HG03469 (cell line): ENCODE data around the gene KLC3.

Experiments used
- ATAC-seq: cut with Tn5 transposase; IDR thresholded peaks from one replicate; pipeline ENCODE4 v1.9.1; 2021; ENCODE audit warnings: mild to moderate bottlenecking, moderate library complexity, moderate number of reproducible peaks; ENCODE audit not compliant: unreplicated experiment

The KLC3 gene

DNA sequence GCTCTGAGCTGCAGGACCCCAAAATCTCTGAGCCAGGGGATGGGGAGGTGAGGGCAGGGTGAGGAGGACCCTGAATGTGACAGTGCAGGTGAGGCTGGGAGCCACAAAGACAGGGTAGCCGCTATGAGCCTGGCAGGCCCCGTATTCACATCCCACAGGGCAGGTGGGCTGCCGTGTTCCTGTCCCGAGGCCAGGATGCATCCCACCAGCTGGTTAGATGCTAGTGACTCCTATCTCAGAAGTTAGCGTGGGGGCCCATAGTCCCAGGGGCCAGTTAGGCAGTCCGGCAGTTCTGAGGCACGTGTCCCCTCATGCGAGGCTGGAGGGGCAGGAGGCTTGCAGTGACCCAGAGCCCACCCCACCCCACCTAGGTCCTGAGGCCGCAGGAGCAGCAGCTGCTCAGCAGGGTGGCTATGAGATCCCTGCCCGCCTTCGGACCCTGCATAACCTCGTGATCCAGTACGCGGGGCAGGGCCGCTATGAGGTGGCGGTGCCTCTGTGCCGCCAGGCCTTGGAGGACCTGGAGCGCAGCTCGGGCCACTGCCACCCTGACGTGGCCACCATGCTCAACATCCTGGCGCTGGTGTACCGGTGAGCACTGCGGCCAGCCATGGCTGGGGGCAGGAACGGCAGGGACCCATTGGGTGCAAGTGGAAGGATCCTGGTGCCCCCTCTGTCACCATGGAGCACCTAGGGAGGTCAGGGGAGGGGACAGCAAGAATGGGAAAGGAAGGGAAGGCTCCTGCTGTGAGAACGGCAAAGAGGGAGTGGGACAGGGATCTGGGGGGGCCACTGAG, 7.2 kb downstream of the KLC3 start:
- ATAC-seq: no peak

DNA sequence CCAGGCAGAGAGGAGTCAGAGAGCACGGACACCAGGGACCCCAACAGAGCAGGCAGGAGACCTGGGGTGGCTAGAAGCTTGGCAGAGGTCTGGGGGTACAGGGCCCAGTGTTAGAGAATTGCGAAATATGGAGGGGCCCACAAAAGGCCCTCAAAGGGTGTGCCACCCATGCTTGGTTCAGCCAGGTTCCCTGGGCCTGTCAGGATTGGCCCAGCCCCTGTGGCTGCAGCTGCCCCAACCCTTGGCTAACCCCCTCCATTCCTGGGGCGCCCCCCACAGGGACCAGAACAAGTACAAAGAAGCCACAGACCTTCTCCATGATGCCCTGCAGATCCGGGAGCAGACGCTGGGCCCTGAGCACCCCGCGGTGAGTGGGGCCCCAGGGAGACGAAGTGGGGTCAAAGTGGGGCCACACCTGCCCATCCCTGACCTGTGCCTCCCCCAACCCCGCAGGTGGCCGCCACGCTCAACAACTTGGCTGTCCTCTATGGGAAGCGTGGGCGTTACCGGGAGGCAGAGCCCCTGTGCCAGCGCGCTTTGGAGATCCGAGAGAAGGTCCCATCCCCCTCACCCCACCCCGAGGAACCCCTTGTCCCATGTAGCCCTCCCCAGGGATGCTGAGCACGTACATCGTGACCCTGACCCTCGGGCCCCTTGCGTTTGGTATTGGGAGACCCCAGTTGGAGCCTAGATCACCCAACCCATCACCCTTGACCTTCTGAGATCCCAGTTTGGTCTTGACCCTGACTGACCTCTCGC, 8.0 kb downstream of the KLC3 start:
- no peak for ATAC-seq

DNA sequence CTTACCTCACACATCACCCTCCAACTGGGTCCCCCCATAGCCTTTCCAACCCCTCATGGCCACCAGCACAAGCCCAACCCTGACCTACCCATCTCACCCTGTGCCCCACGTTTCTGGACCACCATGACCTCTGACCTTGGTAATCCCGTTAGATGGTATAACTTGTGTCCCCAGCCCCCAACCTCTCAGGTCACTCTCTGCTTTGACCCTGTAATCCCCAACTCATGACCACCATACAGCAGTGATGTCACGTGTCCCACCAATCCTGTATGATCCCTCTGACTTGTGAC, 8.5 kb downstream of the KLC3 start:
- ATAC-seq: no peak

DNA sequence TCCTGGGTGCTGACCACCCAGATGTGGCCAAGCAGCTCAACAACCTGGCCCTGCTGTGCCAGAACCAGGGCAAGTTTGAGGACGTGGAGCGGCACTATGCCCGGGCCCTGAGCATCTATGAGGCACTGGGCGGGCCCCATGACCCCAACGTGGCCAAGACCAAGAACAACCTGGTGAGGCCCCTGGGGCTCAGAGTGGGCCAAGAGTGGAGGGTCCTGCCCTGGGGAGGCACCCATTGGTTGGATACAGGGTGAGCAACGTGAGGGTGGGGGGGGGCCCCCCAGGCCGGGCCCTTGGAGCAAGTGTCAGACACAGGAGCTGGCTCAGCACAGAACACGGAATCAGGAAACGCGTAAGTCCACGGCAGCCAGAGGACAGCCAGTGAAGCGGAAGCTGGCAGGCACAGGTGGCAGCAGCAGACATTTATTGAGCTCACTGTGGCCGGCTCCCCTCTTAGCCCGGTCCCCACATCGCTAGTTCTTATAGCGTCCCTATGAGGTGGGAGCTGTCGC, 8.9 kb downstream of the KLC3 start:
- no peak for ATAC-seq

DNA sequence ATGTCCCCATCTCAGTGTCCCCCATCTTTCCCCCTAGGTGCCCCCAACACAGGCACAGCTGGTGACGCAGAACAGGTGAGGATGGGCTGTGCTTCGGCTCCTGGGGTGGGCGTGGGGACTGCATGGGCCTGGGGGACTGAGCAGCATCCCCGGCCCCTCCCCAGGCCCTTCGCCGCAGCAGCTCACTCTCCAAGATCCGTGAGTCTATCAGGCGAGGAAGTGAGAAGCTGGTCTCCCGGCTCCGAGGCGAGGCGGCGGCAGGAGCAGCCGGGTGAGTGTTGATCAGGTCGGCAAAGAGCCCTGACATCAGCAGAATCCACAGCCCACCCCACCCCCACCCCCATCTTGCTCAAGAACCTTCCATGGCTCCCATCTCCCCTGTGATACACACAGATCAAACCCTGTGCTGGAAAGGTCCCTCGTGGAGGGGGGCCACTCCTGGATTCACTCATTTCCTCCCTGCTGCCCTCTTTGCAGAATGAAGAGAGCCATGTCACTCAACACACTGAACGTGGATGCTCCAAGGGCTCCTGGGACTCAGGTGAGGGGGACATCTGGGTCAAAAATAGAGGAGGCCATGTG, 10.0 kb downstream of the KLC3 start:
- no peak for ATAC-seq

DNA sequence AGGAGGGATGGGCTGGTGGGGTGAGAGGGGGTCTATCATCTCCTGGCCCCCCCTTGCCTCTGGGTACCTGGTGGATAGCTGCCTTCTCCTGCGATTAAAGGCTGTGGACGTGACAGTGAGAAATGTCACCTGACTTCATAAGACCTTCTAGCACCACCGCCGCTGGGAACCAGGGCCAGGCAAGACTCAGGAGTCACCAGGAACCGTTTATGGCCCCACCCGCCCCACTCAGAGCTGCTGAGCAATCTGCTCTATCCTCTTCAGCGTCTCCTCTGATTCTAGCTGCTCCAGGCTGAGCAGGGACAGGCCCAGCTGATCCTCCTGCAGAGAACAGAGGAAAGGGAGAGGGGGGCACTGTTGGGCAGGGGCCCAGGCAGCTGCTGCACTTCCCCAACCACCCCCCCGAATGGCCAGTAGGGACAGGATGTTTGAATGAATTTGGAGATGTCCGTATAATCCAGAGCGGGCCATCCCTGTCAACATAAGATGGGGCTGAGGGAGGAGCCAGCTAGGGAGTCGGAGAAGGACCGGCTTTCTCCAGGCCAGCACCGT, 10.9 kb downstream of the KLC3 start:
- ATAC-seq: no peak

DNA sequence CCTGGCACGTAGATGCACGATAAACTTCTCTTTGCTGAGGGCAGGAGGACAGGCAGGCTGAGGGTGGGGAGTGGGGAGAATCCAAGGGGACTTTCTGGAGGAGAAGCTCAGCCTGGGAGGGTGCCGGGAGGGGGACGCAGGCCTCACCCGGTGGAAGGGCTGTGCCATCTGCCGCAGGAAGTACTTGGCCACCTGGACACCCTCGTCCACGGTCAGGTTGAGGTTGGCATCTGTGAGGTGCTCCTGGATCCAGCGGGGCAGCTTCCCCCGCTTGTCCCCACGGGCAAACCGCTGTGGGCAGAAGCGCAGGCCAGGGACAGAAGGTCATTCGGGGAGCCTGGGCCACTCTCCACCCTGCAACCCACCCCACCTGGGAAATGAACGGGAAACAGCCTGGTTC, 11.5 kb downstream of the KLC3 start:
- no peak for ATAC-seq

DNA sequence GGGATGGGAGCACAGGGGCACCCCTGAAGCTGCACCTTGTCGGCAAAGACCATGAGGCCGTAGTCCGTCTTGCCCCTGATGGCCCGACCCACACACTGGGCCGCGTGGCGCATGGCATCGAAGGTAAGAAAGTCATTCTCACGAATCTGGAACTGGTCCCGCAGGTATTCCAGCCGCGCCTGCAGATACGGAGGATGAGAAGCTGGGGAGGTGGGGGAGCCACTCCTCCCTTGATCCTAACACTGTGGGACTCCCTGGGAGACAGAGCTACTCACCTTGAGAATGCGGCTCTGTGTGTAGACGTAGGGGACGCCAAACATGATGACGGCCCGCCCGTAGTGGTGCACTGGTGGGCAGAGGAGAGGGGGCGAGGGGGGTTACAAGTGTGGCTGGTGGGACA, 11.9 kb downstream of the KLC3 start:
- ATAC-seq: no peak

DNA sequence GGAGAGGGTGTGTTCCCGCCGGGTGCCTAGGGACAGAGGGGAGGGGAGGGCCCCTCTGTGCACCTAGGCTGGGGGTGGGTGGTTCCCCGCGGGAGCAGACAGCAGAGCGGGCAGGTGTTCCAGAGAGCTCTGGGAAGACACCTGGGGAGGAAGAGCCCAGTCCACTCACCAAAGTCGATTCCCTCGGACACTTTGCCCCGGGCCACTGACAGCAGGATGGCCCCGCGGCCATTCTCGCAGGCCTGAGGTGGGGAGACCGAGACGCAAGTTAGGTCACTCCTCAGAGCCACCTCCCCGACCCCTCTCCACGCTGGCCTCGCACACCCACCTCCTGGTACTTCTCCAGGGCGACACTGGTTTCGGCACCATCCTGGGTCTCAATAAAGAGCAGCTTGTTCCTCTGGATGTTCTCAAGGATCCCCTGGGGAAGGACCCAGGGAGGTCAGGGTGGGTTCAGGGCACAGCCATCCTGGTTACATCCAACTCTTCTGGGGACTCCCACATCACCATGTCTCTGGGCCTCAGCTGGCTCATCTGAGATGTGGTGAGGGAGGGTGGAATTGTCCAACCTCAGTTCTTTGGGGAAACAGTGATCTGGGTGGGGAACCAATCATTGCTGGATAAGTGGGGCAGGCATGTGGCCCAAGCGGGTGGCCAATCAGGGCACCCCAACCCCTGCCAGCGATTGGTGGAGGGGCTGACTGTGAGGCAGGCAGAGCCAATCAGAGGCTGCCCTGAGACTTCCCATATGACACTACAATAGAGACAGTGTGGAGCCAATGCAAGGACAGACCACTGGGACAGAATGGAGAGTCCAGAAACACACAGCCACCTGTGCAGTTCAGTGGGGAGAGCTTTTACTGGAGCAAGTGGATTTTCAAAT, 12.6 kb downstream of the KLC3 start:
- no peak for ATAC-seq

DNA sequence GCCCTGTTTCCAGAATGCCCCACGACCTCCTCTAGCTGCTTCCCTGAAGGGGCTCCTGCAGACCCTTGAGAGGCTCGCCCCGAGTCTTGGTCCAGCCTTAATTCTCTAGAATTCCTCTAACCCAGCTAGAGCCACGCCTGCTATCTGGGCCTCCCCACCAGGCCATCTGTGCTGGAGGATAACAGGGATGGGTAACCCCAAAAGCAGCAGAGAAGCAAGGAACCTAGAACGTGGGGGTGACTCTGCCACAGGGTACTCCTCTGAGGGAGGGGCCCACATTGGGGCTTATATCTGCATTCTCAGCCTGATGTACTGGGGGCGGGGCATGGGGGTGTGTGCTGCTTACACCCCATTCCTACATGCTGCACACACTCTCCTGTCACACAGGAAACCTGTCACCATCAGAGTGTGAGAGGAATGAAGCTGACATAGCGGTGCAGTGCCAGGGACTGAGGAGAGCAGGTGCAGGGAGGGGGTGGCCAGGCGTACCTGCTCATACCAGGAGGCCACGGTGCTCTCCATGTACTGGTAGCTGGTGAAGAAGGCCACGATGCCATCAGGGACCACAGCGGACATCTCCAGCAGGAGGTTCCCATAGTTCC, 13.8 kb downstream of the KLC3 start:
- ATAC-seq: no peak

DNA sequence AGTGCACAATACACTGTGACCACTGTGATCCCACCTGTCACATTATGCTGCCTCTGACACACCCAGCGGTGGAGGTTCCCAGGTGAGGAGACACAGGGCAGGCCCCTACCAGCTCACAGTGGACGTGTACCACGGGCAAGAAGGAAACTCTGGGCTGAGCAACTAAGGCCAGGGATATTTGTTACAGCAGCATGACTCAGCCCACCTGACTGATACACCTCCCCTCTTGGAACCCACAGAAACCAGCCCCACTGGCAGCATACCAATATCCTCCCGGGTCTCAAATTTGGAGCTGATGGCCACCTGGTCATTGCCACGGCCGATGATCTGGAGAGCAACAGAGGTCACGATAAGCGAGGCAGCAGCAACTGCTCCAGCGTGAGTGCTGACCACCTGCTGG, 14.9 kb downstream of the KLC3 start:
- ATAC-seq: no peak

DNA sequence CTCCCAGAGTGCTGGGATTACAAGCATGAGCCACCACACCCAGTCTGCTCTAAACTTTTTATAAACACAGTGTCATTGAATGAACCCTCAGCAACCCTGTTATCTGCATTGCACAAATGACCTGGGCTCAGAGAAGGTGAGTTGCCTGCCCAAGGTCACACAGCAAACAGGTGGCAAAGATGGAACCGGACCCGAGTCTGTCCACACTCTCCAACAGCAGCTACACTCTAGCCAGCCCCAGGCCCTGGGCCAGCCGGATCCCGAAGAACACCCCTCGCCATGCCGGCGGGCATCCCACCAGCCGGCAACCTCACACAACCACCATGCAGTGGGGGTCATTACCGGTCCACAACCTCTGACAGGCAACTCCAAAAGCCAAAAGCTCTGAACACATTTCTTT, 15.4 kb downstream of the KLC3 start:
- ATAC-seq: no peak

DNA sequence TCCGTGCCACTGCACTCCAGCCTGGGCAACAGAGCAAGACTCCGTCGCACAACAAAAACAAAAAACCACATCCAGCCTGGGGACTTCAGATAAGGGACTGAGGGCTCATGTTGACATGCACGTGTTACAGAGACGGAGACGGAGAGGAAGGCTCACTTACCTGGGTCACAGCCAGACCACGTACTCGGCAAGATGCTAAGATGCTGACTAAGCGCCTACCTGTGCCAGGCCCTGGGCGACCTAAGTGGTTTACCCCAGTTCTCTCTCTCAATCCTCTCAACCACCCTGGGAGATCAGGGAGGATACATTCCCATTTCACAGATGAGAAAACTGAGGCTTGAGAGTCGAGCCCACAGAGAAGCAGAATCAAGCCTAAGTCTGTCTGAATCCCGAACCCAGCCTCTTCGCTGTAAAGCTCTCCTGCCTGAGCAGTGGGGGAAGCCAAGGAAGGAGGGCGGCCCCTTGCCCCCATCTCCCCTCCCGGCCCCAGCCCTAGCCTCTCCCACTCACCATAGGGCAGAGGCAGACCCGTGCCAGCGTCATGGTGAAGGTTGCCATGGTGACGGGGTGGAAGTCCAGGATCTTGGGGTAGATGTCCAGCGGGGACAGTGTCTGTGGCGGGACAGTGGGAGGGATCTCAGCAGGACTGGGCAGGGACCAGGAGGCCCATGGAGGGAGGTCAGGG, 16.4 kb downstream of the KLC3 start:
- no peak for ATAC-seq

DNA sequence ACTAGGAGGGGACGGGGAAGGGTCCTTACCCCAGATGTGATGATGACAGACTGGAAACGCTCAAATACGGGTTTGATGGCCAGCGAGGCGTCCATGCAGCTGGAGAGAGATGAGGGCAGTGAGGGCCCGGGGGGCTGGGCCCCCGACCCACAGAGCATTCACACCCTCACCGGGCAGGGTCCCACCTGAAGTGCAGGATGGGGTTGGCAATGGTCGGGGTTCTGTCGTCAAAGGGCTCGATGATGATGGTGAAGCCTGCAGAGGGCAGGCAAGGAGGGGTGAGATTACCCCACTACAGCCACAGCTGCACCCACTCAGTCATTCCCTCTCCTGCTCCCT, 16.9 kb downstream of the KLC3 start:
- no peak for ATAC-seq

DNA sequence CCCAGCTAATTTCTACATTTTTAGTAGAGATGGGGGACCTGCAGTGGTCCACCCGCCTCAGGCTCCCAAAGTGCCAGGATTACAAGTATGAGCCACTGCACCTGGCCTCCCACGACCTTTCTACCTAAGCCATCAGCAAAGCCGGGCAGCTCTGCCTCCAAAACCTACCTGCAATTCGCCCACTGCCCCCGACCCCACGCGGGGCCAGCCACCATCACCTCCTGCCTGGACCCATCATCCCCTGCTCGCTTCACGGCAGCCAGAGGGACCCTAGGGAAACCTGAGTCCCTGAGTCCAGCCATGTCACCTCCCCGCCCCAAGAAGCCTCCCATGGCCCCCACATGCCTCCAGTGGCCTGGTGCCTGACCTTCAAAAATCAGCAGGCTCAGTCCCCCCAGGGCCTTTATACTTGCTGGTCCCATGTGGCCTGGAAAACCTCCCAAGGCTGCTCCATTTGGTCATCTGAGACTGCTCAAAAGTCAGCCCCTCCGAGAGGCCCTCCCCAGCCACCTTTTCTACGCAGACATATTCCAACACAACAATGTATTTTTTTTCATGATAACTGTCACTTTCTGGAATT, 17.8 kb downstream of the KLC3 start:
- ATAC-seq: no peak

DNA sequence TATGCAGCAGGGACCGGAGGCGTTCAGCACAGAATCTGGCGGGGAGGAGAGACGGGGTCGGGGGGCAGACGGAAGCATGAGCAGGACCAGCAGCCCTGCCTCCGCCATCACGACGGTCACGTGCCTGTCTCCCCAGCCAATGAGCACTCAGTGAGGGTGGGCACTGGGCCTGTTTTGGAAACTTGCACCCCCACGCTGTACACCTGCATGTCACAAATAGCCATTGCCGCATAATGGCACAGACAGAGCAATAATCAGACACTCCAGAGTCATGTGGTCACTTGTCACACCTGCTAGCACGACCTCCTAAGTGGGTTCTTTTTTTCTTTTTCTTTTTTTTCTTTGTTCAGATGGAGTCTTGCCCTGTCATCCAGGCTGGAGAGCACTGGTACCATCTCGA, 21.1 kb downstream of the KLC3 start:
- ATAC-seq: no peak

DNA sequence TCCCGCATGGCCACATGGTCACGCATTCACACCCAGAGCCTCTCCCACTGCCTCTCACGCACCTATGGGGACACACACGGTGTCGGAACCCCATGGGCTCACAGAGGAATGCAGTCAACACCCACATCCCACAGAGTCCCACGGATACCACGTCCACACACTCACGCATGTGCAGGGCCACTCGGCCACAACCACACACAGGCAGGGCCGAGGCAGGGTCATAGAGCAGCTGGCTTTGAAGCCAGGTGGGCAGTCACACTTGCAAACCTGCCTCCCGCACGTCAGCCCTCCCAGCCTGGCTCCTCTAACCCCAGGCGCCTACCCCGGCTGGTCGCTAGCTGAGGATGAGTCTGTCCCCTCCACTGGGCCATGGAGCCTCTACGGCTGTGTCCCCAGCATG, 21.7 kb downstream of the KLC3 start:
- no peak for ATAC-seq

DNA sequence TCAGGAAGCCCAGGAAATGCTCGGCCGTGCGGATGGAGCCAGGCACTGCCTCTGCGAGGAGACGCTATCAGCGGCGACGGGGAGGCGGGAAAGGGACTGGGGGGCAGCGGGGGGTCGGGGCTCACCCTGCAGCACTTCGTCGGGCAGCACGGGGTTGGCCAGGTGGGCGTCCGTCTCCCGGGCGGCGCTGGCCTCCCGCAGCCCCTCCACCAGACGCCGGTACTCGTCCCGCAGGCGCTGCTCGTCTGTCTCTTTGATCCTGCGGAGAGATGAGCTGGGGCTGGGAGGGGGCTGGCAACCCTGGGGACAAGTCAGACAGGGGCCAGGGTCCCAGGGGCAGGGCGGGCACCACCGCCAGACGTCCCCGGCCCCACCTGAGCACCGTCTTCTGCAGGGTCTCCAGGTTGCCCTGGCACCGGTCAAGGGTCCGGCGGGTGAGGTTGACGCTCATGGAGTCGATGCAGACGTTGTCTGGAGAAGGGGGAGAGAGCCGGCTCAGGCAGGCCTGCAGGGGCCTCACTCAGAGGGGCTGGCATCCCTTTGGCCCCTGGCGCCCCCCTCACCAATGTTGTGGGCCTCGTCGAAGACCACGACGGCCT, 23.4 kb downstream of the KLC3 start:
- no peak for ATAC-seq

DNA sequence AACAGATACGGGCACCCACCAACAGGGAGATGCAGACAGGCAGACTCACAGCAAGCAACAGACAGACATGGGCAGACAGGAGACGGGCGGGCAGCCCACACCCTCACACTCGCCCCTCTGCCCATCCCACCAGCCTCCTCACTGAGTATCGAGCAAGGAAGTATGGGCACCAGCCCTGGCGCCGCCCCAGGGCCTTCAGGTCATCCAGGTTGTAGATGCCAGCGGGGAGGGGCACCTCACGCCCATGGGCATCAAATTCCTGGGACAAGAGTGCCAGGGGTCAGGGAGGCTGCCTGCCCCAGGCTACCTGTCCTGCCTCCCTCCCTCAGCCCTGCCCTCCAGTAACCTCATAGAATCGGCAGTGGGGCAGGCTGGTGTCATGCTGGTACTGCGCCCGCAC, 24.1 kb downstream of the KLC3 start:
- no peak for ATAC-seq
